Spleen (tissue), 7 donors: ENCODE measurements around the gene EFNA4.

ENCODE experiments used
- CTCF ChIP-seq, 11 experiments: fragments of 200-600 bp in 7 of 11; fragments of 450-650 bp in 4 of 11; sonication (generic) in 4 of 11; IDR thresholded peaks in 8 of 11; conservative IDR thresholded peaks in 3 of 11; 1 replicate in 7 of 11; 2 replicates in 4 of 11; pipeline versions ENCODE4 v1.4.0 to v1.8.0; 2016 to 2021; ENCODE audit warnings: antibody characterized with exemption in 11 of 11, inconsistent platforms in 4 of 11, mild to moderate bottlenecking in 1 of 11
- POLR2A ChIP-seq, 3 donors: fragments of 450-650 bp; IDR thresholded peaks; one replicate each; pipeline ENCODE4 v1.5.1; 2017; ENCODE audit warnings: antibody characterized with exemption in 3 of 3, mild to moderate bottlenecking in 1 of 3
- POLR2AphosphoS5 ChIP-seq, 3 donors: sonication (generic); formaldehyde crosslinking; IDR thresholded peaks; one replicate each; pipeline ENCODE4 v1.5.1; 2017; ENCODE audit warnings: antibody characterized with exemption in 3 of 3
- donor health status: DM: no; HTN: no; CAD: no; lungs with moderate emphysema.
- donor health status: DM: no; HTN: no; CAD: no.
- donor health status: DM: no; HTN: no; CAD: no.

- no peak for TF ChIP-seq POLR2A (IDR thresholded peaks at IDR 0.05)
- no peak for TF ChIP-seq CTCF (IDR thresholded peaks at IDR 0.05 in 8 of 11, conservative IDR thresholded peaks at IDR 0.05 in 3 of 11)
- TF ChIP-seq POLR2AphosphoS5 (IDR thresholded peaks at IDR 0.05), result peak in 2 of 3 donors; percentile 26 to 56
Measured at GRCh38 chr1:155051777-155052398, 11.7 kb upstream of the EFNA4 start.
